H1 (cell line): Measurements from ENCODE around the gene CHST8. TPM values are rescaled to one million over a fixed set of nuclear protein-coding genes. Genes with fewer than 3 reads are reported as not detected.

Experiments used
- CTCF ChIA-PET: fragments of 300-600 bp; sonication (Branson Sonifier 250); formaldehyde crosslinking; loops from one replicate; lab custom pipeline; 2021; ENCODE audit not compliant: partially characterized antibody; lab: Charles Lee
- POLR2A ChIA-PET: fragments of 300-600 bp; sonication (Branson Sonifier 250); formaldehyde crosslinking; loops from one replicate; lab custom pipeline; 2021; ENCODE audit warnings: inconsistent platforms; ENCODE audit not compliant: partially characterized antibody; lab: Charles Lee
- DNase-seq, 2 experiments: peaks; one replicate each; pipeline versions ENCODE4 v3.0.0 to v3.0.0-alpha.2; 2010 to 2022; ENCODE audit warnings: low spot score in 2 of 2, low read depth in 1 of 2, mixed read lengths in 1 of 2
- FAIRE-seq: peaks from 2 replicates; lab custom pipeline; 2011; peaks lifted over from hg19 to GRCh38; lab: Jason Lieb, UNC
- H2AFZ ChIP-seq: 2 replicates; pipeline ENCODE4 v1.8.1; 2012; ENCODE audit warnings: low read length, inconsistent platforms
- H2AK5ac ChIP-seq: 2 replicates; pipeline ENCODE4 v1.6.1; 2013; ENCODE audit warnings: low read depth, low read length
- H2BK120ac ChIP-seq: replicated peaks from 2 replicates; pipeline ENCODE3; 2013; ENCODE audit warnings: low read depth, low read length, inconsistent platforms
- H2BK12ac ChIP-seq: 2 replicates; pipeline ENCODE4 v1.6.1; 2013; ENCODE audit warnings: low read depth, low read length
- H2BK15ac ChIP-seq: 2 replicates; pipeline ENCODE4 v1.6.1; 2013; ENCODE audit warnings: low read length
- H2BK20ac ChIP-seq: 2 replicates; pipeline ENCODE4 v1.6.1; 2013; ENCODE audit warnings: low read length
- H2BK5ac ChIP-seq: 2 replicates; pipeline ENCODE4 v1.6.1; 2013; ENCODE audit warnings: low read depth, low read length
- H3K14ac ChIP-seq: 2 replicates; pipeline ENCODE4 v1.6.1; 2013; ENCODE audit warnings: inconsistent platforms; ENCODE audit not compliant: insufficient read length
- H3K18ac ChIP-seq: 2 replicates; pipeline ENCODE4 v1.6.1; 2013; ENCODE audit warnings: low read length; ENCODE audit errors: extremely low read depth
- H3K23ac ChIP-seq: 2 replicates; pipeline ENCODE4 v1.6.1; 2013; ENCODE audit warnings: inconsistent platforms; ENCODE audit not compliant: insufficient read length
- H3K23me2 ChIP-seq: 2 replicates; pipeline ENCODE4 v1.6.1; 2013; ENCODE audit warnings: low read depth, low read length
- H3K27ac ChIP-seq: 2 replicates; pipeline ENCODE4 v1.6.1; 2011; ENCODE audit warnings: low read depth, low read length, inconsistent platforms
- H3K27me3 ChIP-seq, 4 experiments: replicated peaks in 1 of 4; 1 replicate in 1 of 4; 2 replicates in 3 of 4; pipeline versions ENCODE4 v1.6.1 to v1.8.1; 2011 to 2013; ENCODE audit warnings: low read length in 3 of 4, mild to moderate bottlenecking in 3 of 4, inconsistent platforms in 2 of 4, mixed read lengths in 2 of 4, moderate library complexity in 1 of 4; ENCODE audit not compliant: control insufficient read depth in 3 of 4, insufficient read depth in 3 of 4; ENCODE audit errors: extremely low read depth in 1 of 4
- H3K36me3 ChIP-seq, 4 experiments: 2 replicates each; pipeline versions ENCODE4 v1.6.1 to v1.8.1; 2011 to 2013; ENCODE audit warnings: mild to moderate bottlenecking in 4 of 4, low read length in 3 of 4, moderate library complexity in 2 of 4, control low read depth in 1 of 4, inconsistent platforms in 1 of 4; ENCODE audit not compliant: insufficient read depth in 4 of 4, control insufficient read depth in 2 of 4
- H3K4ac ChIP-seq: replicated peaks from 2 replicates; pipeline ENCODE3; 2013; ENCODE audit warnings: low read length, low read depth, mixed read lengths, inconsistent platforms; ENCODE audit not compliant: insufficient read length
- H3K4me1 ChIP-seq, 4 experiments: replicated peaks in 1 of 4; 1 replicate in 1 of 4; 2 replicates in 3 of 4; pipeline versions ENCODE4 v1.6.1 to v1.8.1; 2011 to 2013; ENCODE audit warnings: low read length in 3 of 4, inconsistent platforms in 2 of 4, mixed read lengths in 1 of 4; ENCODE audit not compliant: insufficient read depth in 4 of 4, control insufficient read depth in 3 of 4
- H3K4me2 ChIP-seq, 2 experiments: 2 replicates each; pipeline versions ENCODE4 v1.6.1 to v1.8.1; 2011 to 2013; ENCODE audit warnings: low read depth in 2 of 2, low read length in 2 of 2, control low read depth in 1 of 2, inconsistent platforms in 1 of 2, mild to moderate bottlenecking in 1 of 2; ENCODE audit not compliant: insufficient read depth in 1 of 2
- H3K4me3 ChIP-seq, 4 experiments: fragments of 200-600, 300-600 bp in 1 of 4; sonication (generic), shearing (Covaris generic), sonication (Bioruptor Twin) in 1 of 4; 2 replicates each; pipeline versions ENCODE4 v1.5.1 to v1.8.1; 2011 to 2016; ENCODE audit warnings: low read length in 4 of 4, low read depth in 3 of 4, control low read depth in 2 of 4, inconsistent platforms in 2 of 4, mild to moderate bottlenecking in 2 of 4, mixed read lengths in 1 of 4, moderate library complexity in 1 of 4; ENCODE audit not compliant: insufficient read depth in 2 of 4; ENCODE audit errors: extremely low read depth in 1 of 4
- H3K56ac ChIP-seq: replicated peaks from 2 replicates; pipeline ENCODE3; 2013; ENCODE audit warnings: low read depth, mild to moderate bottlenecking, mixed read lengths, low read length, inconsistent platforms; ENCODE audit not compliant: insufficient read length
- H3K79me1 ChIP-seq: 2 replicates; pipeline ENCODE4 v1.6.1; 2013; ENCODE audit warnings: low read depth, low read length, control low read depth
- H3K79me2 ChIP-seq, 2 experiments: 2 replicates each; pipeline versions ENCODE4 v1.6.1 to v1.8.1; 2012 to 2013; ENCODE audit warnings: low read length in 2 of 2, mild to moderate bottlenecking in 2 of 2, inconsistent platforms in 1 of 2; ENCODE audit not compliant: insufficient read depth in 2 of 2, control insufficient read depth in 1 of 2
- H3K9ac ChIP-seq, 4 experiments: replicated peaks in 1 of 4; 1 replicate in 1 of 4; 2 replicates in 3 of 4; pipeline versions ENCODE4 v1.6.1 to v1.8.1; 2011 to 2013; ENCODE audit warnings: low read depth in 3 of 4, low read length in 3 of 4, control low read depth in 2 of 4, mild to moderate bottlenecking in 2 of 4, moderate library complexity in 2 of 4, inconsistent platforms in 1 of 4; ENCODE audit errors: extremely low read depth in 1 of 4
- H3K9me3 ChIP-seq, 2 experiments: 2 replicates each; pipeline versions ENCODE4 v1.6.1 to v1.8.1; 2012 to 2013; ENCODE audit warnings: mild to moderate bottlenecking in 2 of 2, moderate library complexity in 2 of 2, control low read depth in 1 of 2, inconsistent platforms in 1 of 2, low read depth in 1 of 2, low read length in 1 of 2, mixed read lengths in 1 of 2; ENCODE audit not compliant: insufficient read depth in 2 of 2
- H4K20me1 ChIP-seq, 2 experiments: replicated peaks in 1 of 2; 2 replicates each; pipeline versions ENCODE3 to v1.8.1; 2011 to 2013; ENCODE audit warnings: inconsistent platforms in 2 of 2, low read length in 2 of 2, mild to moderate bottlenecking in 1 of 2; ENCODE audit not compliant: insufficient read depth in 2 of 2, control insufficient read depth in 1 of 2
- H4K5ac ChIP-seq: 2 replicates; pipeline ENCODE4 v1.6.1; 2013; ENCODE audit warnings: low read length, low read depth, mixed read lengths, inconsistent platforms; ENCODE audit not compliant: insufficient read length
- H4K8ac ChIP-seq: 2 replicates; pipeline ENCODE4 v1.8.0; 2013; ENCODE audit warnings: mild to moderate bottlenecking, moderate library complexity, low read length, inconsistent platforms; ENCODE audit not compliant: insufficient read depth; ENCODE audit errors: extremely low read depth
- H4K91ac ChIP-seq: replicated peaks from 2 replicates; pipeline ENCODE3; 2013; ENCODE audit warnings: low read length, mixed read lengths, inconsistent platforms; ENCODE audit not compliant: insufficient read length
- ATF3 ChIP-seq: IDR thresholded peaks from 2 replicates; pipeline ENCODE4 v1.6.1; 2011; ENCODE audit warnings: low read depth, mild to moderate bottlenecking, low read length; ENCODE audit not compliant: insufficient read depth
- KDM1A ChIP-seq: fragments of 200-600, 300-600 bp; sonication (generic); IDR thresholded peaks from 2 replicates; pipeline ENCODE4 v1.7.1; 2016; ENCODE audit warnings: mild to moderate bottlenecking, low read length, borderline replicate concordance
- POLR2AphosphoS5 ChIP-seq: IDR thresholded peaks from 2 replicates; pipeline ENCODE4 v1.6.1; 2011; ENCODE audit warnings: low read depth, low read length
- WGBS, 2 experiments: shearing (Covaris generic) in 1 of 2; methylation state at CpG; one replicate each; pipeline versions ENCODE4 v1.1.6 to v1.1.7; 2013 to 2015; ENCODE audit warnings: low lambda C conversion rate in 2 of 2, mixed read lengths in 2 of 2, inconsistent platforms in 1 of 2, low coverage in 1 of 2, missing lambda C conversion rate in 1 of 2; ENCODE audit not compliant: insufficient replicate concordance in 2 of 2, insufficient coverage in 1 of 2, insufficient read length in 1 of 2; ENCODE audit errors: extremely low coverage in 1 of 2, missing lambda C conversion rate in 1 of 2; 5-methylcytosine and 5-hydroxymethylcytosine counted together
- polyA plus RNA-seq, 7 experiments: library from polyadenylated mRNA; depleted of rRNA in 3 of 7; stranded (reverse) in 5 of 7; unstranded in 2 of 7; fragments of >200 nt in 5 of 7; fragments of 200-250 nt in 2 of 7; gene quantifications; 1 replicate in 5 of 7; 2 replicates in 1 of 7; 4 replicates in 1 of 7; pipeline versions ENCODE4 v1.2.1 to v1.2.3, GENCODE V29; 2011 to 2013; ENCODE audit warnings: missing spikeins in 2 of 7, mixed read lengths in 2 of 7
- total RNA-seq: library from RNA; stranded (reverse); fragmentation: NEBNext Ultra II Directional; extraction: Animal tissue kit (Norgen Biotek cat#: 25700); gene quantifications from 2 replicates; pipeline ENCODE4 v1.2.1, GENCODE V29; 2021

The CHST8 gene
- total and polyA plus RNA-seq, 2 of the 8 experiments (the other 6 are each of a cell fraction or from before 2014, with no cell fraction given), result 10.8 to 28.2 TPM

GRCh38 chr19:33698576-33699435 lies 77.1 kb downstream of the CHST8 start:
- no peak overlapping the region for H2BK5ac ChIP-seq
- no peak overlapping the region for H2BK15ac ChIP-seq
- H3K4ac ChIP-seq, result no peak overlapping the region
- no peak overlapping the region for H3K56ac ChIP-seq
- no peak overlapping the region for H2BK20ac ChIP-seq
- no peak overlapping the region for H2BK12ac ChIP-seq
- peaks cover 0 to 8% (median 3%) of the 10 kb centered on the region in 4 experiments; a peak in 6 of 7 replicates for H3K4me1 ChIP-seq
- no peak for DNase-seq
- no peak overlapping the region for H2AFZ ChIP-seq
- no peak overlapping the region for H3K27ac ChIP-seq
- H3K4me3 ChIP-seq, result no peak overlapping the region
- no peak overlapping the region for H3K23ac ChIP-seq
- no peak overlapping the region for H4K91ac ChIP-seq
- H3K79me1 ChIP-seq, result no peaks in the 10 kb centered on the region; the same call in none of the 2 replicates
- H4K8ac ChIP-seq, result no peak overlapping the region
- H3K23me2 ChIP-seq, result no peaks in the 10 kb centered on the region
- no peaks in the 10 kb centered on the region for H3K27me3 ChIP-seq
- H3K4me2 ChIP-seq, result no peak overlapping the region
- no peaks in the 10 kb centered on the region for H4K20me1 ChIP-seq
- no peak overlapping the region for H3K18ac ChIP-seq
- H3K14ac ChIP-seq, result no peak overlapping the region
- FAIRE-seq, result no peak
- ChIA-PET CTCF (interaction anchor here (0.8 to 2.0 kb wide), 4 partner anchors 12 to 434 kb away, joined by 3 to 4 read pairs (median 4); no protein-coding TSS in a partner anchor), POLR2A (interaction anchor here (1.2 kb wide), 1 partner anchor 76 kb away, joined by 4 read pairs; no protein-coding TSS in a partner anchor)
- no peak overlapping the region for H3K9ac ChIP-seq
- no peaks in the 10 kb centered on the region for H3K36me3 ChIP-seq
- H2BK120ac ChIP-seq, result no peak overlapping the region
- H3K9me3 ChIP-seq, result no peaks in the 10 kb centered on the region
- H4K5ac ChIP-seq, result no peak overlapping the region
- H2AK5ac ChIP-seq, result no peak overlapping the region
- TF ChIP-seq ATF3 (no peak), POLR2AphosphoS5 (no peak), KDM1A (no peak)
- H3K79me2 ChIP-seq, result no peaks in the 10 kb centered on the region
- WGBS, 2 experiments, result 82% methylated on average over 14 of the region's 14 CpGs; no CpG with 5 or more reads in 1 of the 2 experiments
